ENCODE results near the gene VPS37B. TPM values are rescaled to one million over a fixed set of nuclear protein-coding genes. Genes with fewer than 3 reads are reported as not detected.

Gene VPS37B
- total and polyA plus RNA-seq, 2 donors from 2014 or later: 21.4 to 47.8 TPM

- DNase-seq (no peak), FAIRE-seq (no peak)
- intact Hi-C loops (cut with DNase I): no loop called here
- no peaks in the 10 kb centered on the region for H3K4me1 ChIP-seq (ENCODE audit: control insufficient read depth in 2 of 3, insufficient read depth in 2 of 3, low read depth in 1 of 3, low read length in 3 of 3)
- H3K27ac ChIP-seq (ENCODE audit: low read depth in 2 of 2, low read length in 2 of 2): no peak overlapping the region
- H3K36me3 ChIP-seq (ENCODE audit: control insufficient read depth in 2 of 3, insufficient read depth in 3 of 3, low read length in 3 of 3): no peaks in the 10 kb centered on the region
- H3K4me3 ChIP-seq (ENCODE audit: low read length in 3 of 3): no peak overlapping the region
- no peaks in the 10 kb centered on the region for H3K27me3 ChIP-seq (ENCODE audit: control insufficient read depth, insufficient read depth, low read length)
- TF ChIP-seq CTCF (IDR thresholded peaks at IDR 0.05; ENCODE audit: borderline replicate concordance, extremely low read depth, insufficient read depth): no peak
- no peak overlapping the region for H3K9ac ChIP-seq (ENCODE audit: low read length in 3 of 3)
- no peaks in the 10 kb centered on the region for H3K9me3 ChIP-seq (ENCODE audit: control insufficient read depth in 2 of 3, insufficient read depth in 1 of 3, low read length in 3 of 3)
These were observed 41.7 kb upstream of the VPS37B start for GRCh38 chr12:122937622-122938091.

- DNase-seq: peak in 3 of 5 donors; percentile 16 to 37 (median 37)
- Histone ChIP-seq H3K4me1 (ENCODE audit: control insufficient read depth in 2 of 3, insufficient read depth in 2 of 3, low read depth in 1 of 3, low read length in 3 of 3) (no peaks in the 10 kb centered on the region), H3K9ac (ENCODE audit: low read length in 3 of 3) (no peak overlapping the region), H3K27me3 (ENCODE audit: control insufficient read depth, insufficient read depth, low read length) (no peaks in the 10 kb centered on the region), H3K36me3 (ENCODE audit: control insufficient read depth in 2 of 3, insufficient read depth in 3 of 3, low read length in 3 of 3) (no peaks in the 10 kb centered on the region), H3K9me3 (ENCODE audit: control insufficient read depth in 2 of 3, insufficient read depth in 1 of 3, low read length in 3 of 3) (no peaks in the 10 kb centered on the region), H3K27ac (ENCODE audit: low read depth in 2 of 2, low read length in 2 of 2) (no peak overlapping the region), H3K4me3 (ENCODE audit: low read length in 3 of 3) (no peak overlapping the region)
- intact Hi-C loops (cut with DNase I): no loop called here
- no peak for FAIRE-seq
- TF ChIP-seq CTCF (IDR thresholded peaks at IDR 0.05; ENCODE audit: borderline replicate concordance, extremely low read depth, insufficient read depth): no peak
These were observed 39.4 kb upstream of the VPS37B start for GRCh38 chr12:122935318-122935717.

- DNase-seq (no peak), FAIRE-seq (no peak)
- intact Hi-C loops (cut with DNase I): no loop called here
- Histone ChIP-seq H3K36me3 (ENCODE audit: control insufficient read depth in 2 of 3, insufficient read depth in 3 of 3, low read length in 3 of 3) (no peaks in the 10 kb centered on the region), H3K9me3 (ENCODE audit: control insufficient read depth in 2 of 3, insufficient read depth in 1 of 3, low read length in 3 of 3) (no peaks in the 10 kb centered on the region), H3K9ac (ENCODE audit: low read length in 3 of 3) (no peak overlapping the region), H3K27me3 (ENCODE audit: control insufficient read depth, insufficient read depth, low read length) (no peaks in the 10 kb centered on the region), H3K27ac (ENCODE audit: low read depth in 2 of 2, low read length in 2 of 2) (no peak overlapping the region), H3K4me1 (ENCODE audit: control insufficient read depth in 2 of 3, insufficient read depth in 2 of 3, low read depth in 1 of 3, low read length in 3 of 3) (no peaks in the 10 kb centered on the region), H3K4me3 (ENCODE audit: low read length in 3 of 3) (no peak overlapping the region)
- no peak for TF ChIP-seq CTCF (IDR thresholded peaks at IDR 0.05; ENCODE audit: borderline replicate concordance, extremely low read depth, insufficient read depth)
These were observed 38.8 kb upstream of the VPS37B start for GRCh38 chr12:122934722-122935121.

- Histone ChIP-seq H3K4me3 (ENCODE audit: low read length in 3 of 3) (no peak overlapping the region), H3K9me3 (ENCODE audit: control insufficient read depth in 2 of 3, insufficient read depth in 1 of 3, low read length in 3 of 3) (no peaks in the 10 kb centered on the region), H3K27me3 (ENCODE audit: control insufficient read depth, insufficient read depth, low read length) (no peaks in the 10 kb centered on the region), H3K36me3 (ENCODE audit: control insufficient read depth in 2 of 3, insufficient read depth in 3 of 3, low read length in 3 of 3) (no peaks in the 10 kb centered on the region), H3K4me1 (ENCODE audit: control insufficient read depth in 2 of 3, insufficient read depth in 2 of 3, low read depth in 1 of 3, low read length in 3 of 3) (no peaks in the 10 kb centered on the region), H3K27ac (ENCODE audit: low read depth in 2 of 2, low read length in 2 of 2) (no peak overlapping the region), H3K9ac (ENCODE audit: low read length in 3 of 3) (no peak overlapping the region)
- intact Hi-C loops (cut with DNase I): no loop called here
- FAIRE-seq (no peak), DNase-seq (no peak)
- no peak for TF ChIP-seq CTCF (IDR thresholded peaks at IDR 0.05; ENCODE audit: borderline replicate concordance, extremely low read depth, insufficient read depth)
These were observed 36.3 kb upstream of the VPS37B start for GRCh38 chr12:122932207-122932606.

All from kidney (tissue), 14 donors.